Endothelial cell of umbilical vein (primary cell): Measurements from ENCODE around the gene DSCAML1. TPM values are rescaled to one million over a fixed set of nuclear protein-coding genes. Genes with fewer than 3 reads are reported as not detected.
A peak's percentile ranks its signal among the peaks of the same experiment; 100 is the strongest.

Source experiments
- BruUV-seq: library from RNA; stranded (reverse); fragments of 400-500 nt; replicated peaks from 2 replicates; lab custom pipeline; 2021; lab: Mats Ljungman, UMichigan
- CTCF ChIA-PET: fragments of 300-600, 350-600 bp; sonication (Branson Sonifier 250); formaldehyde crosslinking; loops from one replicate; lab custom pipeline; 2021; ENCODE audit warnings: antibody characterized with exemption, inconsistent platforms; lab: Charles Lee
- POLR2A ChIA-PET: fragments of 300-600, 350-600 bp; sonication (Branson Sonifier 250); formaldehyde crosslinking; loops from one replicate; lab custom pipeline; 2021; ENCODE audit warnings: antibody characterized with exemption, inconsistent platforms; lab: Charles Lee
- DNase-seq: peaks from one replicate; pipeline ENCODE4 v3.0.0-alpha.2; 2011; ENCODE audit warnings: low read depth, low spot score
- FAIRE-seq: peaks from 2 replicates; lab custom pipeline; 2011; peaks lifted over from hg19 to GRCh38; lab: Jason Lieb, UNC
- H2AFZ ChIP-seq: 2 replicates; pipeline ENCODE4 v1.6.0; 2012; ENCODE audit warnings: low read depth, low read length, control low read depth, inconsistent platforms
- H3K27ac ChIP-seq: 2 replicates; pipeline ENCODE4 v1.5.1; 2011; ENCODE audit warnings: low read depth, mild to moderate bottlenecking, control low read depth, low read length, moderate library complexity; ENCODE audit not compliant: insufficient read depth
- H3K27me3 ChIP-seq, 2 experiments: 2 replicates each; pipeline versions ENCODE4 v1.6.0 to v1.6.1; 2011; ENCODE audit warnings: low read length in 2 of 2, mixed read lengths in 1 of 2; ENCODE audit not compliant: control insufficient read depth in 2 of 2, insufficient read depth in 2 of 2
- H3K36me3 ChIP-seq, 2 experiments: 2 replicates in 1 of 2; 3 replicates in 1 of 2; pipeline ENCODE4 v1.5.1; 2011; ENCODE audit warnings: low read length in 2 of 2, mild to moderate bottlenecking in 1 of 2, moderate library complexity in 1 of 2; ENCODE audit not compliant: control insufficient read depth in 2 of 2, insufficient read depth in 2 of 2; ENCODE audit errors: extremely low read depth in 1 of 2
- H3K4me1 ChIP-seq: 3 replicates; pipeline ENCODE4 v1.5.1; 2011; ENCODE audit warnings: mild to moderate bottlenecking, low read length; ENCODE audit not compliant: control insufficient read depth, insufficient read depth; ENCODE audit errors: extremely low read depth
- H3K4me2 ChIP-seq: 2 replicates; pipeline ENCODE4 v1.6.1; 2011; ENCODE audit warnings: low read length, control low read depth, mixed read lengths; ENCODE audit not compliant: insufficient read depth
- H3K4me3 ChIP-seq, 3 experiments: fragments of 200-600 bp in 1 of 3; sonication (generic), shearing (Covaris generic) in 1 of 3; replicated peaks in 1 of 3; 2 replicates each; pipeline ENCODE4 v1.5.1; 2011 to 2016; ENCODE audit warnings: control low read depth in 3 of 3, low read length in 3 of 3, mild to moderate bottlenecking in 2 of 3, inconsistent platforms in 1 of 3, low read depth in 1 of 3, moderate library complexity in 1 of 3; ENCODE audit not compliant: insufficient read depth in 1 of 3
- H3K79me2 ChIP-seq: 2 replicates; pipeline ENCODE4 v1.6.0; 2012; ENCODE audit warnings: low read length, inconsistent platforms; ENCODE audit not compliant: control insufficient read depth, insufficient read depth
- H3K9ac ChIP-seq: replicated peaks from 2 replicates; pipeline ENCODE3; 2011; ENCODE audit warnings: low read length, control low read depth; ENCODE audit not compliant: insufficient read depth; ENCODE audit errors: extremely low read depth
- H3K9me1 ChIP-seq: replicated peaks from 3 replicates; pipeline ENCODE4 v1.6.0; 2011; ENCODE audit warnings: mild to moderate bottlenecking, low read length; ENCODE audit not compliant: control insufficient read depth, insufficient read depth; ENCODE audit errors: extremely low read depth
- H3K9me3 ChIP-seq: replicated peaks from 2 replicates; pipeline ENCODE4 v1.5.1; 2012; ENCODE audit warnings: low read length, inconsistent platforms; ENCODE audit not compliant: control insufficient read depth, insufficient read depth
- H4K20me1 ChIP-seq: replicated peaks from 2 replicates; pipeline ENCODE3; 2011; ENCODE audit warnings: mild to moderate bottlenecking, low read length; ENCODE audit not compliant: control insufficient read depth, insufficient read depth; ENCODE audit errors: extremely low read depth
- EZH2 ChIP-seq: IDR thresholded peaks from 2 replicates; pipeline ENCODE4 v1.6.1; 2012; ENCODE audit warnings: borderline replicate concordance, low read depth, mild to moderate bottlenecking, moderate library complexity, low read length, inconsistent platforms; ENCODE audit not compliant: severe bottlenecking
- FOS ChIP-seq: IDR thresholded peaks from 2 replicates; pipeline ENCODE4 v1.6.1; 2011; ENCODE audit warnings: mild to moderate bottlenecking, low read length, moderate library complexity, borderline replicate concordance; ENCODE audit not compliant: insufficient read depth
- GATA2 ChIP-seq: IDR thresholded peaks from 2 replicates; pipeline ENCODE4 v1.7.0; 2011; ENCODE audit warnings: low read depth, mild to moderate bottlenecking, moderate library complexity, mixed read lengths, low read length; ENCODE audit not compliant: insufficient read length, insufficient read depth
- JUN ChIP-seq: IDR thresholded peaks from 2 replicates; pipeline ENCODE4 v1.6.1; 2011; ENCODE audit warnings: borderline replicate concordance, low read depth; ENCODE audit not compliant: insufficient read length, insufficient read depth
- MAX ChIP-seq: IDR thresholded peaks from 2 replicates; pipeline ENCODE4 v1.6.1; 2011; ENCODE audit not compliant: insufficient read depth, insufficient read length
- MYC ChIP-seq: IDR thresholded peaks from one replicate; pipeline ENCODE4 v1.6.1; 2011; ENCODE audit warnings: mild to moderate bottlenecking, low read depth, low read length
- POLR2A ChIP-seq: IDR thresholded peaks from 2 replicates; pipeline ENCODE4 v1.6.1; 2012; ENCODE audit warnings: low read depth, mild to moderate bottlenecking, control low read depth, low read length
- POLR2AphosphoS5 ChIP-seq: IDR thresholded peaks from 2 replicates; pipeline ENCODE4 v1.6.1; 2012; ENCODE audit warnings: low read depth, mild to moderate bottlenecking, control low read depth, low read length, moderate library complexity; ENCODE audit not compliant: insufficient read depth
- dilution Hi-C: fragments of 300-500 bp; cut with MboI; formaldehyde crosslinking; loops from one replicate; pipeline ENCODE4 v1.15.0; 2019; ENCODE audit warnings: low sequenced_read_pairs; ENCODE audit not compliant: extremely low pct_ligation_motif_present
- intact Hi-C: fragments of 100-400 bp; cut with micrococcal nuclease; formaldehyde crosslinking; loops from one replicate; pipeline ENCODE4 v1.10.0; 2022
- polyA plus RNA-seq, 4 experiments: library from polyadenylated mRNA; depleted of rRNA in 3 of 4; stranded (reverse) in 3 of 4; unstranded in 1 of 4; fragments of >200 nt; gene quantifications; 2 replicates each; pipeline versions ENCODE4 v1.2.1 to v1.2.3, GENCODE V29; 2011 to 2012; ENCODE audit warnings: missing spikeins in 1 of 4
- total RNA-seq: library from RNA; stranded (reverse); gene quantifications from 2 replicates; pipeline ENCODE4 v1.2.3, GENCODE V29; 2021
- TF ChIP-seq, protein P1 (sequence below), 2 donors: IDR thresholded peaks; 1 replicate in 1 of 2; 2 replicates in 1 of 2; pipeline ENCODE4 v1.5.1; 2011; ENCODE audit warnings: low read length in 2 of 2, mild to moderate bottlenecking in 2 of 2, moderate library complexity in 2 of 2, control low read depth in 1 of 2, inconsistent platforms in 1 of 2, low read depth in 1 of 2; ENCODE audit not compliant: insufficient read depth in 1 of 2; ENCODE audit errors: extremely low read depth in 1 of 2

DSCAML1 gene
- total and polyA plus RNA-seq, 2 donors (not counting 3 experiments of a cell fraction or from before 2014, with no cell fraction given), result not detected

DNA sequence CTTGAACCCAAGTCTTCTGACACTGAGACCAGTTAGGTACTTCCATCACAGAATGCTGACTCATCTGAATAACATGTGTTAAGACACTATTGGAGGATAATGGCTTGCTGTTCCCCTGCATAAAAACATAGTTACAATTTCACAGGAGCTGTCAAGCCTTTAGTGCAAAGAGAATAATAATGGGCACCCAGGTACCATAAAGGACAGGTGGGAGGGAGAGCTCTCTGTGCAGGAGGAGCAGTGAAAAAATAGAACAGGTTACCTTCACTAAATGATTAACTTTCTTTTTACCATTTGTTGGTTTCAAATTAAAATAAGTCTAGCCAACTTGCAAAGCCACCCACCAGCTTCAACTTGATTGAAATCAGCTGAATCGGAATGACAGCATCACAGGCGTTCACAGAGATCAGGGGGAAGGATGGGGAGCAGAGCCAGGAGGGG, 173.2 kb downstream of the DSCAML1 start:
- no peaks in the 10 kb centered on the region for H3K9me3 ChIP-seq
- CTCF ChIA-PET, result interaction anchor here (2.7 kb wide), 1 partner anchor 198 kb away, joined by 12 read pairs; no protein-coding TSS in a partner anchor
- BruUV-seq, result no TSS peak
- DNase-seq (no peak), FAIRE-seq (no peak)
- intact Hi-C loops, result no loop called here
- no peaks in the 10 kb centered on the region for H3K79me2 ChIP-seq
- H3K4me1 ChIP-seq, result no peaks in the 10 kb centered on the region
- TF ChIP-seq EZH2, result no peak
- no peak for TF ChIP-seq FOS
- no peak for TF ChIP-seq GATA2
- no peak for TF ChIP-seq JUN
- no peak for TF ChIP-seq POLR2A
- TF ChIP-seq MYC, result no peak
- no peak for TF ChIP-seq POLR2AphosphoS5
- TF ChIP-seq MAX, result no peak
- H3K4me3 ChIP-seq, result no peak overlapping the region
- no peak overlapping the region for H3K27ac ChIP-seq
- POLR2A ChIA-PET, result no interaction called here
- no peak overlapping the region for H3K9ac ChIP-seq
- no peaks in the 10 kb centered on the region for H4K20me1 ChIP-seq
- no peaks in the 10 kb centered on the region for H3K9me1 ChIP-seq
- dilution Hi-C loops, result no loop called here
- H2AFZ ChIP-seq, result no peak overlapping the region
- no peak overlapping the region for H3K4me2 ChIP-seq
- H3K27me3 ChIP-seq, result no peaks in the 10 kb centered on the region
- H3K36me3 ChIP-seq, result no peaks in the 10 kb centered on the region

- DNase-seq (peak; percentile 15), FAIRE-seq (no peak)
- Histone ChIP-seq H4K20me1 (no peaks in the 10 kb centered on the region), H3K79me2 (no peaks in the 10 kb centered on the region), H3K4me2 (no peak overlapping the region), H3K27me3 (no peaks in the 10 kb centered on the region), H3K9me3 (no peaks in the 10 kb centered on the region), H3K4me3 (no peak overlapping the region), H3K36me3 (no peaks in the 10 kb centered on the region), H3K9me1 (no peaks in the 10 kb centered on the region), H2AFZ (no peak overlapping the region), H3K4me1 (no peaks in the 10 kb centered on the region), H3K27ac (no peak overlapping the region), H3K9ac (no peak overlapping the region)
- dilution Hi-C loops (no loop called here), intact Hi-C loops (loop anchor here (1.0 kb wide), 1 partner anchor 195 kb away; no protein-coding TSS in a partner anchor)
- ChIA-PET POLR2A (no interaction called here), CTCF (interaction anchor here (0.7 to 5.4 kb wide), 20 partner anchors 8 to 551 kb away, joined by 3 to 133 read pairs (median 3); no protein-coding TSS in a partner anchor)
- no TSS peak for BruUV-seq
- no peak for TF ChIP-seq JUN
- TF ChIP-seq, protein P1, sequence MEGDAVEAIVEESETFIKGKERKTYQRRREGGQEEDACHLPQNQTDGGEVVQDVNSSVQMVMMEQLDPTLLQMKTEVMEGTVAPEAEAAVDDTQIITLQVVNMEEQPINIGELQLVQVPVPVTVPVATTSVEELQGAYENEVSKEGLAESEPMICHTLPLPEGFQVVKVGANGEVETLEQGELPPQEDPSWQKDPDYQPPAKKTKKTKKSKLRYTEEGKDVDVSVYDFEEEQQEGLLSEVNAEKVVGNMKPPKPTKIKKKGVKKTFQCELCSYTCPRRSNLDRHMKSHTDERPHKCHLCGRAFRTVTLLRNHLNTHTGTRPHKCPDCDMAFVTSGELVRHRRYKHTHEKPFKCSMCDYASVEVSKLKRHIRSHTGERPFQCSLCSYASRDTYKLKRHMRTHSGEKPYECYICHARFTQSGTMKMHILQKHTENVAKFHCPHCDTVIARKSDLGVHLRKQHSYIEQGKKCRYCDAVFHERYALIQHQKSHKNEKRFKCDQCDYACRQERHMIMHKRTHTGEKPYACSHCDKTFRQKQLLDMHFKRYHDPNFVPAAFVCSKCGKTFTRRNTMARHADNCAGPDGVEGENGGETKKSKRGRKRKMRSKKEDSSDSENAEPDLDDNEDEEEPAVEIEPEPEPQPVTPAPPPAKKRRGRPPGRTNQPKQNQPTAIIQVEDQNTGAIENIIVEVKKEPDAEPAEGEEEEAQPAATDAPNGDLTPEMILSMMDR (IDR thresholded peaks at IDR 0.05; ENCODE audit: extremely low read depth in 1 of 2, insufficient read depth in 1 of 2, low read depth in 1 of 2, low read length in 2 of 2), result peak; percentile 29 to 41
These were observed 175.8 kb downstream of the DSCAML1 start for GRCh38 chr11:117621226-117621625.
